WTC11 (cell line): Measurements from ENCODE around the gene TDRD15.

Experiments
- CTCF ChIP-seq: fragments of 200-600 bp; IDR thresholded peaks from 2 replicates; pipeline ENCODE4 v1.8.0; 2022; ENCODE audit warnings: antibody characterized with exemption
- E2F5 ChIP-seq: sonication (generic); formaldehyde crosslinking; IDR thresholded peaks from 2 replicates; pipeline ENCODE4 v1.8.1; 2022; ENCODE audit warnings: mild to moderate bottlenecking, moderate library complexity, missing genetic modification reagents
- NFYB ChIP-seq: sonication (generic); formaldehyde crosslinking; conservative IDR thresholded peaks from 2 replicates; pipeline ENCODE4 v1.8.0; 2022; ENCODE audit warnings: low read depth, missing genetic modification reagents
- TCF7 ChIP-seq: sonication (generic); formaldehyde crosslinking; IDR thresholded peaks from 2 replicates; pipeline ENCODE4 v1.8.0; 2022; ENCODE audit warnings: mild to moderate bottlenecking, low read depth, missing genetic modification reagents, moderate library complexity
- TEAD4 ChIP-seq: sonication (generic); formaldehyde crosslinking; IDR thresholded peaks from 2 replicates; pipeline ENCODE4 v1.8.0; 2022; ENCODE audit warnings: mild to moderate bottlenecking, missing genetic modification reagents
- ZNF423 ChIP-seq: fragments of 250-450 bp; sonication (Bioruptor Pico); IDR thresholded peaks from 2 replicates; pipeline ENCODE4 v2.1.2; 2022; ENCODE audit warnings: mild to moderate bottlenecking, moderate library complexity

GRCh38 chr2:21095714-21096113 lies 28.1 kb upstream of the TDRD15 start:
- TF ChIP-seq CTCF (no peak), TCF7 (no peak), TEAD4 (CRISPR knock-in tag) (no peak), E2F5 (no peak), ZNF423 (CRISPR knock-in tag) (no peak), NFYB (no peak)
